Measurements from ENCODE around the gene KLHL33.
A peak's percentile ranks its signal among the peaks of the same experiment; 100 is the strongest.

KLHL33 gene

GRCh38 chr14:20469242-20469889 lies 33.4 kb upstream of the KLHL33 start, which contains the start of gene PNP (continued):
- no peak for TF ChIP-seq FEZF1 (tag by site-specific recombination; IDR thresholded peaks at IDR 0.05)
- no peak for TF ChIP-seq ZNF473 (tag by site-specific recombination; IDR thresholded peaks at IDR 0.05)
- TF ChIP-seq REST (tag by site-specific recombination; IDR thresholded peaks at IDR 0.05), result no peak; the same call in 1 of the 2 replicates
- TF ChIP-seq ZNF830 (tag by site-specific recombination; IDR thresholded peaks at IDR 0.05; ENCODE audit: low read depth), result no peak
- TF ChIP-seq OVOL3 (tag by site-specific recombination; IDR thresholded peaks at IDR 0.05), result peak; percentile 48; the same call in 1 of the 2 replicates
- no peak for TF ChIP-seq ZNF571 (tag by site-specific recombination; IDR thresholded peaks at IDR 0.05)
- TF ChIP-seq ZNF148 (tag by site-specific recombination; IDR thresholded peaks at IDR 0.05; ENCODE audit: borderline replicate concordance), result no peak
- TF ChIP-seq ZIC2 (tag by site-specific recombination; IDR thresholded peaks at IDR 0.05), result peak; percentile 60
- TF ChIP-seq ZNF16 (tag by site-specific recombination; IDR thresholded peaks at IDR 0.05; ENCODE audit: low read depth), result no peak
- TF ChIP-seq ZNF416 (tag by site-specific recombination; IDR thresholded peaks at IDR 0.05), result no peak
- peak; percentile 92 for TF ChIP-seq ZXDB (tag by site-specific recombination; IDR thresholded peaks at IDR 0.05)
- TF ChIP-seq ZNF518A (tag by site-specific recombination; conservative IDR thresholded peaks at IDR 0.05; ENCODE audit: low read depth), result no peak
- TF ChIP-seq ZBTB11 (tag by site-specific recombination; conservative IDR thresholded peaks at IDR 0.05; ENCODE audit: low read depth), result no peak; the same call in 1 of the 2 replicates
- TF ChIP-seq HOXA7 (CRISPR knock-in tag; IDR thresholded peaks at IDR 0.05; ENCODE audit: borderline replicate concordance), result no peak
- TF ChIP-seq SP3 (tag by site-specific recombination; IDR thresholded peaks at IDR 0.05), result peak; percentile 49
- TF ChIP-seq ZNF48 (tag by site-specific recombination; IDR thresholded peaks at IDR 0.05), result no peak
- TF ChIP-seq ZNF654 (tag by site-specific recombination; IDR thresholded peaks at IDR 0.05; ENCODE audit: low read depth), result no peak
- TF ChIP-seq ZNF350 (tag by site-specific recombination; IDR thresholded peaks at IDR 0.05), result no peak
- peak; percentile 97 for TF ChIP-seq ZNF10 (tag by site-specific recombination; IDR thresholded peaks at IDR 0.05)
- TF ChIP-seq OSR2 (tag by site-specific recombination; IDR thresholded peaks at IDR 0.05), result no peak
- no peak for TF ChIP-seq ZBTB49 (tag by site-specific recombination; IDR thresholded peaks at IDR 0.05; ENCODE audit: low read depth)
- TF ChIP-seq ZNF324 (tag by site-specific recombination; IDR thresholded peaks at IDR 0.05), result peak; percentile 89
